IMR-90 (cell line): ENCODE data around the gene CEP78. TPM values are rescaled to one million over a fixed set of nuclear protein-coding genes. Genes with fewer than 3 reads are reported as not detected.
A peak's percentile ranks its signal among the peaks of the same experiment; 100 is the strongest.
"Not testable (repeated sequence)": the region's sequence is repeated elsewhere in the genome, so short reads cannot be mapped to it uniquely, and the experiment has no call there.

ENCODE experiments used
- ATAC-seq: fragments of 200-7000 bp; cut with Tn5 transposase; 2 replicates; pipeline ENCODE4 v1.9.1; 2020; ENCODE audit warnings: low read depth, mild to moderate bottlenecking, moderate library complexity
- BruUV-seq: library from RNA; stranded (reverse); fragments of 400-500 nt; replicated peaks from 2 replicates; lab custom pipeline; 2021; lab: Mats Ljungman, UMichigan
- CTCF ChIA-PET: fragments of 300-600 bp; formaldehyde crosslinking; extraction: SDS; loops from one replicate; lab custom pipeline; 2021; ENCODE audit warnings: antibody characterized with exemption; lab: Yijun Ruan, JAX
- POLR2A ChIA-PET: fragments of 300-600 bp; sonication (Branson Sonifier 250); formaldehyde crosslinking; loops from one replicate; lab custom pipeline; 2022; ENCODE audit warnings: antibody characterized with exemption; ENCODE audit not compliant: unreplicated experiment; lab: Charles Lee
- DNase-seq: peaks from one replicate; pipeline ENCODE4 v3.0.0; 2013
- H2AFZ ChIP-seq: replicated peaks from 2 replicates; pipeline ENCODE3; 2013; ENCODE audit warnings: low read length, mild to moderate bottlenecking; ENCODE audit not compliant: poor library complexity
- H2AK5ac ChIP-seq: 2 replicates; pipeline ENCODE4 v1.6.1; 2013; ENCODE audit warnings: low read depth, low read length, inconsistent platforms
- H2AK9ac ChIP-seq: replicated peaks from 2 replicates; pipeline ENCODE3; 2013; ENCODE audit warnings: mild to moderate bottlenecking, low read depth, low read length, moderate library complexity; ENCODE audit not compliant: poor library complexity
- H2BK120ac ChIP-seq: 2 replicates; pipeline ENCODE4 v1.6.1; 2013; ENCODE audit warnings: low read depth, low read length, inconsistent platforms
- H2BK15ac ChIP-seq: 3 replicates; pipeline ENCODE4 v1.6.1; 2013; ENCODE audit warnings: low read depth, low read length, inconsistent platforms
- H2BK20ac ChIP-seq: 2 replicates; pipeline ENCODE4 v1.6.1; 2013; ENCODE audit warnings: low read depth, mild to moderate bottlenecking, inconsistent platforms, low read length, moderate library complexity
- H2BK5ac ChIP-seq: 2 replicates; pipeline ENCODE4 v1.6.1; 2013; ENCODE audit warnings: mild to moderate bottlenecking, low read depth, low read length, inconsistent platforms; ENCODE audit not compliant: poor library complexity, severe bottlenecking
- H3K14ac ChIP-seq: replicated peaks from 2 replicates; pipeline ENCODE4 v1.6.1; 2013; ENCODE audit warnings: low read depth, low read length, inconsistent platforms
- H3K18ac ChIP-seq: 2 replicates; pipeline ENCODE4 v1.6.1; 2013; ENCODE audit warnings: low read depth, low read length, control low read depth
- H3K23ac ChIP-seq: 2 replicates; pipeline ENCODE4 v1.6.1; 2013; ENCODE audit warnings: low read depth, low read length, inconsistent platforms
- H3K27ac ChIP-seq: 2 replicates; pipeline ENCODE4 v1.5.1; 2013; ENCODE audit warnings: mild to moderate bottlenecking, control low read depth, low read length; ENCODE audit not compliant: insufficient read depth
- H3K27me3 ChIP-seq: 2 replicates; pipeline ENCODE4 v1.6.1; 2013; ENCODE audit warnings: low read length; ENCODE audit not compliant: control insufficient read depth, insufficient read depth
- H3K36me3 ChIP-seq: 2 replicates; pipeline ENCODE4 v1.6.1; 2013; ENCODE audit warnings: low read length, mixed read lengths; ENCODE audit not compliant: control insufficient read depth, insufficient read depth
- H3K4ac ChIP-seq: 2 replicates; pipeline ENCODE4 v1.6.1; 2013; ENCODE audit warnings: low read depth, low read length, inconsistent platforms
- H3K4me1 ChIP-seq: 2 replicates; pipeline ENCODE4 v1.6.1; 2013; ENCODE audit warnings: low read length, mixed read lengths; ENCODE audit not compliant: control insufficient read depth, insufficient read depth
- H3K4me2 ChIP-seq: 2 replicates; pipeline ENCODE4 v1.6.1; 2013; ENCODE audit warnings: low read depth, mild to moderate bottlenecking, control low read depth, low read length, moderate library complexity
- H3K4me3 ChIP-seq: 2 replicates; pipeline ENCODE4 v1.5.1; 2013; ENCODE audit warnings: low read depth, mild to moderate bottlenecking, control low read depth, low read length, moderate library complexity; ENCODE audit not compliant: insufficient read depth
- H3K56ac ChIP-seq: 2 replicates; pipeline ENCODE4 v1.6.1; 2013; ENCODE audit warnings: low read length, inconsistent platforms; ENCODE audit not compliant: insufficient read depth; ENCODE audit errors: extremely low read depth
- H3K79me1 ChIP-seq, 2 experiments: 2 replicates each; pipeline ENCODE4 v1.6.1; 2013; ENCODE audit warnings: low read length in 2 of 2, inconsistent platforms in 1 of 2, low read depth in 1 of 2
- H3K9ac ChIP-seq: 2 replicates; pipeline ENCODE4 v1.6.1; 2013; ENCODE audit warnings: low read depth, low read length, control low read depth
- H3K9me1 ChIP-seq: 2 replicates; pipeline ENCODE4 v1.6.1; 2013; ENCODE audit warnings: low read length, inconsistent platforms; ENCODE audit not compliant: insufficient read depth
- H3K9me3 ChIP-seq: 2 replicates; pipeline ENCODE4 v1.6.1; 2013; ENCODE audit warnings: low read length; ENCODE audit not compliant: control insufficient read depth, insufficient read depth
- H4K20me1 ChIP-seq: 2 replicates; pipeline ENCODE4 v1.6.1; 2013; ENCODE audit warnings: low read length, inconsistent platforms; ENCODE audit not compliant: insufficient read depth
- H4K5ac ChIP-seq: 2 replicates; pipeline ENCODE4 v1.6.1; 2013; ENCODE audit warnings: mild to moderate bottlenecking, low read depth, low read length, control low read depth
- H4K8ac ChIP-seq, 2 experiments: 2 replicates each; pipeline ENCODE4 v1.6.1; 2013; ENCODE audit warnings: low read depth in 2 of 2, low read length in 2 of 2, control low read depth in 1 of 2, inconsistent platforms in 1 of 2
- H4K91ac ChIP-seq: 2 replicates; pipeline ENCODE4 v1.6.1; 2013; ENCODE audit warnings: low read depth, low read length, inconsistent platforms; ENCODE audit not compliant: insufficient read depth
- MAZ ChIP-seq: IDR thresholded peaks from 2 replicates; pipeline ENCODE4 v1.6.1; 2012; ENCODE audit warnings: low read depth, mild to moderate bottlenecking, low read length, improper control_type of control experiment, moderate library complexity, borderline replicate concordance
- RFX5 ChIP-seq: IDR thresholded peaks from 2 replicates; pipeline ENCODE4 v1.8.0; 2012; ENCODE audit warnings: low read depth, mild to moderate bottlenecking, low read length, moderate library complexity
- WGBS, 2 experiments: methylation state at CpG; one replicate each; pipeline versions ENCODE4 v1.1.5 to v1.1.7; 2013; ENCODE audit warnings: missing lambda C conversion rate in 2 of 2; ENCODE audit not compliant: insufficient read length in 1 of 2; ENCODE audit errors: extremely low coverage in 2 of 2; 5-methylcytosine and 5-hydroxymethylcytosine counted together
- dilution Hi-C: fragments of 300-500 bp; cut with HindIII; formaldehyde crosslinking; loops from one replicate; pipeline ENCODE4 v1.14.3; 2018; ENCODE audit warnings: low sequenced_read_pairs; ENCODE audit not compliant: unreplicated experiment
- in situ Hi-C: fragments of 300-500 bp; cut with MboI; formaldehyde crosslinking; loops from 3 replicates; pipeline ENCODE4 v1.14.3; 2019; ENCODE audit warnings: low sequenced_read_pairs, inconsistent platforms, mixed read lengths
- intact Hi-C: fragments of 100-400 bp; cut with micrococcal nuclease; formaldehyde crosslinking; loops from 2 replicates; pipeline ENCODE4 v1.10.0; 2022
- polyA plus RNA-seq, 3 experiments: library from polyadenylated mRNA; depleted of rRNA; stranded (reverse); fragments of >200 nt; gene quantifications; 2 replicates each; pipeline ENCODE4 v1.2.3, GENCODE V29; 2012; ENCODE audit warnings: low replicate concordance in 1 of 3
- total RNA-seq: library from RNA; depleted of rRNA; stranded (reverse); fragments of >200 nt; gene quantifications from 2 replicates; pipeline ENCODE4 v1.2.3, GENCODE V29; 2012

CEP78 gene
- total and polyA plus RNA-seq, 2 of the 4 experiments (the other 2 are of a cell fraction), result 9.2 to 18.3 TPM

GRCh38 chr9:78280982-78281668, 45.2 kb downstream of the CEP78 start:
- Histone ChIP-seq H3K4me3 (no peak overlapping the region), H3K4me2 (no peak overlapping the region; the same call in 1 of the 2 replicates), H4K5ac (no peak overlapping the region; the same call in 1 of the 2 replicates), H2BK5ac (no peak overlapping the region), H2AFZ (no peak overlapping the region), H3K27me3 (no peaks in the 10 kb centered on the region), H3K9me1 (no peaks in the 10 kb centered on the region), H4K91ac (no peak overlapping the region), H3K79me1 (no peaks in the 10 kb centered on the region), H3K9ac (no peak overlapping the region), H3K9me3 (no peaks in the 10 kb centered on the region), H2BK20ac (no peak overlapping the region), H3K56ac (no peak overlapping the region), H3K23ac (no peak overlapping the region), H3K27ac (no peak overlapping the region; the same call in 1 of the 2 replicates), H4K20me1 (no peaks in the 10 kb centered on the region), H3K4ac (no peak overlapping the region), H3K36me3 (no peaks in the 10 kb centered on the region), H2AK9ac (no peak overlapping the region), H3K18ac (peak overlapping the region; percentile 24; the same call in 1 of the 2 replicates), H2AK5ac (no peak overlapping the region), H2BK120ac (no peak overlapping the region), H3K14ac (no peak overlapping the region), H3K4me1 (peaks cover 6% of the 10 kb centered on the region), H4K8ac (no peak overlapping the region), H2BK15ac (no peak overlapping the region)
- TF ChIP-seq MAZ (peak; percentile 35; the same call in 1 of the 2 replicates), RFX5 (no peak)
- CTCF ChIA-PET, result interaction anchor here (1.3 kb wide), 1 partner anchor 10 kb away, joined by 4 read pairs; no protein-coding TSS in a partner anchor
- POLR2A ChIA-PET, result interaction anchor here (1.2 kb wide), 1 partner anchor 15 kb away, joined by 4 read pairs; the partner anchor contains the start of gene PSAT1
- dilution Hi-C loops (no loop called here), intact Hi-C loops (loop anchor here (1.0 kb wide), 1 partner anchor 15 kb away; no protein-coding TSS in a partner anchor), in situ Hi-C loops (no loop called here)
- BruUV-seq, result no TSS peak
- DNase-seq, result peak; percentile 75
- WGBS, 2 experiments, result no CpG with 5 or more reads among the region's 3 CpGs
- ATAC-seq, result peak; percentile 72

GRCh38 chr9:78284181-78284580, 48.3 kb downstream of the CEP78 start:
- H3K23ac ChIP-seq, DNase-seq, H4K5ac ChIP-seq, H2BK20ac ChIP-seq, H2BK120ac ChIP-seq, H2AFZ ChIP-seq, H3K27me3 ChIP-seq, H3K9ac ChIP-seq, H2AK9ac ChIP-seq, H3K18ac ChIP-seq, H2AK5ac ChIP-seq, H4K20me1 ChIP-seq, H3K4me3 ChIP-seq, H4K8ac ChIP-seq, H3K4me2 ChIP-seq, in situ Hi-C loops, ATAC-seq, H3K4ac ChIP-seq, H2BK15ac ChIP-seq, H3K56ac ChIP-seq, H3K36me3 ChIP-seq, CTCF ChIA-PET, H3K14ac ChIP-seq, H3K4me1 ChIP-seq, intact Hi-C loops, H3K9me3 ChIP-seq, H2BK5ac ChIP-seq, H3K9me1 ChIP-seq, BruUV-seq, dilution Hi-C loops, H3K27ac ChIP-seq, H3K79me1 ChIP-seq, H4K91ac ChIP-seq: not testable (repeated sequence)
- POLR2A ChIA-PET, result interaction anchor here (0.6 kb wide), 1 partner anchor 10 kb away, joined by 4 read pairs; no protein-coding TSS in a partner anchor
- no CpG with 5 or more reads among the region's 4 CpGs for WGBS, 2 experiments
